SK-N-MC (cell line): ENCODE results near the gene OPRM1.

ENCODE experiments used
- EZH2 ChIP-seq: fragments of 200-600 bp; sonication (generic); IDR thresholded peaks from one replicate; pipeline ENCODE4 v1.6.1; 2017; ENCODE audit warnings: antibody characterized with exemption
- FOXP2 ChIP-seq: optimal IDR thresholded peaks from 2 replicates; pipeline ENCODE3; 2011; ENCODE audit warnings: mild to moderate bottlenecking, moderate library complexity; ENCODE audit not compliant: insufficient read depth; ENCODE audit errors: extremely low read length, control extremely low read depth
- POLR2AphosphoS5 ChIP-seq: IDR thresholded peaks from 2 replicates; pipeline ENCODE4 v1.6.1; 2012; ENCODE audit warnings: mild to moderate bottlenecking, low read depth, low read length, borderline replicate concordance

DNA sequence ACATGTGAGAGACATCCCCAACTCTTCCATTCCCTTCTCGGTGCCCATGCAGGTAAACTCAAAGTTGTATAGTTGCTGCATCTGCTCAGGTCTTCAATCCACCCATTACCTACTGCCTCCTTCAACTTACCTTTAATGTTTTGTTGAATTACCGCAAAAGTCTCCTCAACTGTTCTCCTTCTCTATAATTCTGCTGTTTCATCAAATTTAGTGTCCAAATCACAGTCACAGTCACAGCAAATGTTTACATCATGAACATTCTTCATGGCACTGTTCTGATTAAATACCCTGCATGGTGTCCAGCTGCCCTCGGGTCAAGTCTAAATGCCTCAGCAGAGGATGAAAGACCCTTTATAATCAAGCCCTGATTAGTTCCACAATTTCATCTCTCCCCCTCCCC, 187.4 kb downstream of the OPRM1 start:
- TF ChIP-seq POLR2AphosphoS5 = no peak
- no peak for TF ChIP-seq EZH2
- TF ChIP-seq FOXP2 = no peak
